ENCODE data around the gene SPRY4.
"Not testable (repeated sequence)": the region's sequence is repeated elsewhere in the genome, so short reads cannot be mapped to it uniquely, and the experiment has no call there.

SPRY4 gene

GRCh38 chr5:142314109-142314508 lies 10.7 kb downstream of the SPRY4 start:
- DNase-seq: no peak

- DNase-seq: peak; percentile 78
These were observed 11.1 kb downstream of the SPRY4 start for GRCh38 chr5:142313682-142314081.

- DNase-seq: no peak
These were observed 11.5 kb downstream of the SPRY4 start for GRCh38 chr5:142313275-142313674.

- no peak for DNase-seq
These were observed 12.4 kb downstream of the SPRY4 start for GRCh38 chr5:142312399-142312798.

GRCh38 chr5:142311725-142312124 lies 13.1 kb downstream of the SPRY4 start:
- DNase-seq: no peak

- DNase-seq: no peak
These were observed 14.0 kb downstream of the SPRY4 start for GRCh38 chr5:142310803-142311202.

- no peak for DNase-seq
These were observed 15.0 kb downstream of the SPRY4 start for GRCh38 chr5:142309747-142310318.

GRCh38 chr5:142308358-142308757 lies 16.5 kb downstream of the SPRY4 start:
- DNase-seq: no peak

GRCh38 chr5:142307146-142307890 lies 17.5 kb downstream of the SPRY4 start:
- no peak for DNase-seq

GRCh38 chr5:142306077-142306502 lies 18.7 kb downstream of the SPRY4 start:
- DNase-seq: no peak

GRCh38 chr5:142305211-142305610 lies 19.6 kb downstream of the SPRY4 start:
- DNase-seq: no peak

GRCh38 chr5:142304013-142304701 lies 20.7 kb downstream of the SPRY4 start:
- no peak for DNase-seq

- no peak for DNase-seq
These were observed 21.3 kb downstream of the SPRY4 start for GRCh38 chr5:142303565-142303964.

GRCh38 chr5:142301540-142301939 lies 23.3 kb downstream of the SPRY4 start:
- DNase-seq: no peak

- DNase-seq: peak; percentile 20
These were observed 24.1 kb downstream of the SPRY4 start for GRCh38 chr5:142300677-142301076.

GRCh38 chr5:142298789-142299188 lies 26.0 kb downstream of the SPRY4 start:
- DNase-seq: no peak

GRCh38 chr5:142297786-142298185 lies 27.0 kb downstream of the SPRY4 start:
- not testable (repeated sequence) for DNase-seq

- peak; percentile 78 for DNase-seq
These were observed 27.9 kb downstream of the SPRY4 start for GRCh38 chr5:142296914-142297417.

- no peak for DNase-seq
These were observed 28.6 kb downstream of the SPRY4 start for GRCh38 chr5:142295960-142296860.

GRCh38 chr5:142295084-142295758 lies 29.6 kb downstream of the SPRY4 start:
- DNase-seq: no peak

GRCh38 chr5:142293486-142293885 lies 31.3 kb downstream of the SPRY4 start:
- DNase-seq: no peak

GRCh38 chr5:142292808-142293207 lies 32.0 kb downstream of the SPRY4 start:
- DNase-seq: no peak

Data from left hindlimb (tissue), 1 donor.